CD14-positive monocyte (primary cell): ENCODE measurements around the gene NFATC1. TPM values are rescaled to one million over a fixed set of nuclear protein-coding genes. Genes with fewer than 3 reads are reported as not detected.

ENCODE experiments used
- DNase-seq, 3 donors: peaks; one replicate each; pipeline ENCODE4 v3.0.0-alpha.2; 2011 to 2022
- H2AFZ ChIP-seq: 2 replicates; pipeline ENCODE4 v1.6.0; 2012; ENCODE audit warnings: mild to moderate bottlenecking, low read depth, low read length, inconsistent platforms; ENCODE audit not compliant: insufficient read depth, poor library complexity, severe bottlenecking
- H3K27ac ChIP-seq, 2 donors: 1 replicate in 1 of 2; 2 replicates in 1 of 2; pipeline ENCODE4 v1.5.1; 2012 to 2013; ENCODE audit warnings: low read length in 2 of 2, control low read depth in 1 of 2, inconsistent platforms in 1 of 2, low read depth in 1 of 2, mild to moderate bottlenecking in 1 of 2
- H3K27me3 ChIP-seq, 2 donors: one replicate each; pipeline versions ENCODE4 v1.6.0 to v1.6.1; 2011 to 2013; ENCODE audit warnings: low read length in 2 of 2; ENCODE audit not compliant: control insufficient read depth in 2 of 2, insufficient read depth in 2 of 2
- H3K36me3 ChIP-seq, 2 donors: replicated peaks in 1 of 2; 1 replicate in 1 of 2; 2 replicates in 1 of 2; pipeline versions ENCODE4 v1.5.1 to v1.6.1; 2012 to 2013; ENCODE audit warnings: low read length in 2 of 2, control low read depth in 1 of 2, inconsistent platforms in 1 of 2, mild to moderate bottlenecking in 1 of 2; ENCODE audit not compliant: insufficient read depth in 2 of 2, control insufficient read depth in 1 of 2
- H3K4me1 ChIP-seq, 2 donors: 1 replicate in 1 of 2; 2 replicates in 1 of 2; pipeline versions ENCODE4 v1.5.1 to v1.6.1; 2012 to 2013; ENCODE audit warnings: low read length in 2 of 2, control low read depth in 1 of 2, inconsistent platforms in 1 of 2, mild to moderate bottlenecking in 1 of 2, moderate library complexity in 1 of 2; ENCODE audit not compliant: insufficient read depth in 2 of 2, control insufficient read depth in 1 of 2
- H3K4me2 ChIP-seq: replicated peaks from 2 replicates; pipeline ENCODE3; 2012; ENCODE audit warnings: low read length, moderate library complexity, mild to moderate bottlenecking; ENCODE audit not compliant: poor library complexity, severe bottlenecking; ENCODE audit errors: extremely low read depth
- H3K4me3 ChIP-seq, 3 experiments: fragments of 200-600 bp in 1 of 3; sonication (generic) in 1 of 3; replicated peaks in 1 of 3; 1 replicate in 2 of 3; 2 replicates in 1 of 3; pipeline ENCODE4 v1.5.1; 2011 to 2013; ENCODE audit warnings: low read length in 3 of 3, mild to moderate bottlenecking in 3 of 3, control low read depth in 2 of 3, low read depth in 2 of 3, inconsistent platforms in 1 of 3, moderate library complexity in 1 of 3
- H3K79me2 ChIP-seq: 2 replicates; pipeline ENCODE4 v1.6.0; 2012; ENCODE audit warnings: mild to moderate bottlenecking, control low read depth, inconsistent platforms, low read length, moderate library complexity; ENCODE audit not compliant: insufficient read depth
- H3K9ac ChIP-seq: 2 replicates; pipeline ENCODE4 v1.6.0; 2017; ENCODE audit warnings: low read length, mild to moderate bottlenecking; ENCODE audit not compliant: insufficient read depth, poor library complexity, severe bottlenecking
- H3K9me3 ChIP-seq, 2 donors: replicated peaks in 1 of 2; 1 replicate in 1 of 2; 2 replicates in 1 of 2; pipeline versions ENCODE4 v1.5.1 to v1.6.1; 2012 to 2013; ENCODE audit warnings: low read length in 2 of 2, control low read depth in 1 of 2; ENCODE audit not compliant: control insufficient read depth in 1 of 2, insufficient read depth in 1 of 2
- H4K20me1 ChIP-seq: 2 replicates; pipeline ENCODE4 v1.6.0; 2012; ENCODE audit warnings: mild to moderate bottlenecking, low read length, control low read depth, moderate library complexity; ENCODE audit not compliant: insufficient read depth
- H3K27ac Mint-ChIP-seq, 7 donors: one replicate each; pipeline ENCODE4 v1.8.0; 2020; ENCODE audit warnings: mild to moderate bottlenecking in 7 of 7, mixed read lengths in 7 of 7, moderate library complexity in 6 of 7, inconsistent platforms in 2 of 7
- H3K27me3 Mint-ChIP-seq, 3 donors: one replicate each; pipeline ENCODE4 v1.8.0; 2021 to 2022; ENCODE audit warnings: low read depth in 3 of 3, mild to moderate bottlenecking in 3 of 3, mixed read lengths in 3 of 3, moderate library complexity in 3 of 3, inconsistent platforms in 1 of 3
- H3K36me3 Mint-ChIP-seq, 2 donors: one replicate each; pipeline ENCODE4 v1.8.0; 2020; ENCODE audit warnings: mixed read lengths in 2 of 2, inconsistent platforms in 1 of 2, mild to moderate bottlenecking in 1 of 2
- H3K4me1 Mint-ChIP-seq: one replicate; pipeline ENCODE4 v1.8.0; 2020; ENCODE audit warnings: mild to moderate bottlenecking, mixed read lengths
- H3K4me3 Mint-ChIP-seq, 2 donors: one replicate each; pipeline ENCODE4 v1.8.0; 2020; ENCODE audit warnings: mild to moderate bottlenecking in 2 of 2, mixed read lengths in 2 of 2, moderate library complexity in 1 of 2
- H3K9me3 Mint-ChIP-seq, 7 donors: one replicate each; pipeline ENCODE4 v1.8.0; 2020 to 2022; ENCODE audit warnings: mixed read lengths in 7 of 7, mild to moderate bottlenecking in 6 of 7, moderate library complexity in 6 of 7, inconsistent platforms in 2 of 7
- CTCF ChIP-seq: fragments of 200-600 bp; IDR thresholded peaks from one replicate; pipeline ENCODE4 v1.8.0; 2022; ENCODE audit warnings: antibody characterized with exemption, mild to moderate bottlenecking
- WGBS: methylation state at CpG from one replicate; pipeline ENCODE4 v1.1.5; 2013; ENCODE audit warnings: missing lambda C conversion rate; ENCODE audit not compliant: insufficient coverage; 5-methylcytosine and 5-hydroxymethylcytosine counted together
- intact Hi-C, 2 donors: fragments of 100-400 bp; cut with micrococcal nuclease; formaldehyde crosslinking; loops; one replicate each; pipeline versions ENCODE4 v1.15.0 to v1.15.1; 2023
- polyA plus RNA-seq, 3 donors: library from polyadenylated mRNA; depleted of rRNA in 1 of 3; unstranded in 2 of 3; stranded (reverse) in 1 of 3; fragments of 300-500 nt in 2 of 3; fragments of >200 nt in 1 of 3; fragmentation: Illumina TruSeq in 2 of 3; gene quantifications; 1 replicate in 2 of 3; 2 replicates in 1 of 3; pipeline ENCODE4 v1.2.3, GENCODE V29; 2012 to 2021

NFATC1 gene
- polyA plus RNA-seq, 3 donors = 7.8 to 10.7 (median 8.3) TPM

- no peaks in the 10 kb centered on the region for H3K4me1 ChIP-seq
- H3K9me3 ChIP-seq = no peaks in the 10 kb centered on the region
- Mint-ChIP-seq H3K27ac (no peak overlapping the region), H3K27me3 (peaks cover 0 to 1% (median 0%) of the 10 kb centered on the region in 3 donors), H3K4me3 (no peak overlapping the region), H3K4me1 (no peaks in the 10 kb centered on the region), H3K36me3 (peaks cover 21 to 40% of the 10 kb centered on the region in 2 donors), H3K9me3 (peaks cover 0 to 2% (median 0%) of the 10 kb centered on the region in 7 donors)
- TF ChIP-seq CTCF = no peak
- no peaks in the 10 kb centered on the region for H4K20me1 ChIP-seq
- no peaks in the 10 kb centered on the region for H3K27me3 ChIP-seq
- peaks cover 21 to 38% of the 10 kb centered on the region in 2 donors for H3K36me3 ChIP-seq
- H3K4me2 ChIP-seq = no peak overlapping the region
- no peak overlapping the region for H3K9ac ChIP-seq
- no peak overlapping the region for H3K27ac ChIP-seq
- DNase-seq = no peak
- intact Hi-C loops = no loop called here
- WGBS = 99% methylated on average over 11 of the region's 15 CpGs
- H2AFZ ChIP-seq = no peak overlapping the region
- H3K4me3 ChIP-seq = no peak overlapping the region
- H3K79me2 ChIP-seq = no peaks in the 10 kb centered on the region
Measured at GRCh38 chr18:79483971-79484491, 88.3 kb downstream of the NFATC1 start.

DNA sequence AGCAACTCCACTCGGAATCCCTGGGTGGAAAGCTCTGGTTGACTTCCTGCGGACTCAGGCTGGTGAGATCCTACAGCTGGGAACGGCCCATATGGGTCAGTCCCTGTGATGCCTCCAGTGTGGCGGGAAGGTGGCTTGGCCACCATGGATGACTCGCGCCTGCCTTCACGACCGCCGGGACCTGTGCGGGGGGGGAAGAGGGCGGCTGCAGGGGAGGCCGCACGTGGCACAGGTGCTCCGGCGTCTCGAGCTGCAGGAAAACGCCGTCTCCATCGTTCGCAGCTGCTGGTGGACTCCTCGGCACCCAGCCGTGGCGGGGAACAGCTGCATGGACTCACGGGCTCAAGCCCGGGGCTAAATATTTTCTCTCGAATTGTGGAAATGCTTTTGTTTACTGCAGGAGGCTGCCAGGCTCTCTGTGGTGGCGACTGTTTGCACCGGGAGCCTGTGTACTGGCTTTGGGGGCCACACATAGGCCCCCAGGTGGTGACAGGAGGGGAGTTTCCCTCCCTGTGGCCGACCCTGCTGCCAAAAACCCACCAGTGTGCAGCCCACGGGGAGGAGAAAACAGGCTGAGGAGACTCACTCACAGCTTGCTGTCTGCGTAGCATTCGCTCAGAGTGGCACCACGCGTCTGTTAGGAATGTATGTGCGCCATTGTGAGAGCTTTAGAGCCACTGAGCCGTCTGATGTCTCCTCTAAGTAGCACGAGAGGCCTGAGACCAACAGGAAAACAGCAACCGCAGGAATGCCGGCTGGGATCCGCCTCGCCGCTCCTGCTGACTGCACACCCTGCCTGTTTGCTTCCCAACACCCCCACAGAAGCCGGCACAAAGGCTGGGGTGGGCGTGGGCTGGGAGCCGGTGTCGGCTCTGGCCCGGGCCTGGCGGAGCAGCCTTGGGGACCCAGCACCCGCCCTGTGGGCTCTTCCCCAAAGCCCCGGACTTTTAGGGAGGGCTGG lies 89.2 kb downstream of the NFATC1 start:
- H3K27ac Mint-ChIP-seq = peak overlapping the region in 1 of 7 donors; percentile 50
- H3K36me3 ChIP-seq = peaks cover 21 to 42% of the 10 kb centered on the region in 2 donors
- peaks cover 0 to 2% of the 10 kb centered on the region in 2 donors for H3K9me3 ChIP-seq
- no peaks in the 10 kb centered on the region for H3K4me1 ChIP-seq
- H3K4me2 ChIP-seq = no peak overlapping the region
- no peak overlapping the region for H3K4me3 Mint-ChIP-seq
- H4K20me1 ChIP-seq = no peaks in the 10 kb centered on the region
- H3K36me3 Mint-ChIP-seq = peaks cover 19 to 43% of the 10 kb centered on the region in 2 donors
- H3K4me1 Mint-ChIP-seq = no peaks in the 10 kb centered on the region
- no peaks in the 10 kb centered on the region for H3K27me3 ChIP-seq
- 82% methylated on average over 39 of the region's 50 CpGs for whole genome bisulfite sequencing
- no peaks in the 10 kb centered on the region for H3K79me2 ChIP-seq
- no peak overlapping the region for H2AFZ ChIP-seq
- DNase-seq = no peak
- peaks cover 0 to 1% (median 0%) of the 10 kb centered on the region in 3 donors for H3K27me3 Mint-ChIP-seq
- H3K9me3 Mint-ChIP-seq = peaks cover 0 to 8% (median 2%) of the 10 kb centered on the region in 7 donors
- no peak overlapping the region for H3K27ac ChIP-seq
- intact Hi-C loops = no loop called here
- no peak for TF ChIP-seq CTCF
- no peak overlapping the region for H3K9ac ChIP-seq
- no peak overlapping the region for H3K4me3 ChIP-seq
